Measurements from ENCODE around the gene FANCF.

DNA sequence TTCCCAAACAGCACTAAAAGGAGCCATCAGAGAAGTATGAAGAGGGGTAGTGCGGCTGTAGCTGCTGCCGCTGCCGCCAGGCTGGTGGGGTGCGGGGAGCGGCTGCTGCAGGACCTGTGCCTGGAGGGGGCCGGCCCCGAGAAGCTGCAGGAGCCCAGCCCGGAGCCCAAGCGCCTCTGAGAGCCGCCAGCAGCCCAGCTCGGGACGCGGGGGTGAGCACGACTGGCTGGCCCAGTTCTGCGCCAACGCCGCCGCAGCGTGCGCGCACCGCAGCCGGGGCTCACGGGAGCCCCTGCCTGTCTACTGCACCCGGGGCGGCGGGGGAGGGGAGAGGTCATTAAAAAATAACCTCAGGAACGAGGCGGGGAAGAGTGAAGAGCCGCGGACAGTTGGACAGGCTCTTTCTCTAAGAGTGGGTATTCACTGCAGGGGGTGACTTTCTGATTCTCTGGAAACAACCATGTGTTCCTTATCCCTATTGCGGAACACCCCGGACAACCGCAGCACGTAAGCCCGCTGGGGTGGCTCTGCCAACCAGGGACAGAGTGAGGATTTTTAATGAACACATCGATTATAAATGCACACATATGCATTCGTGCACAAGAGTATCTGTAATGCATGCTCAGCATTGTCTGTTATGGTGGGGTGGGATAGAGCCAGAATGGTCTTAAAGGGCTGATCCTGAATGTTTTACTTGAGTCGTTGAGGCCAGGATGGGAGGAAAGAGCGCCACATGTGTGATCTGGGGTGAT is 41.2 kb upstream of the FANCF start:
- TF ChIP-seq, protein P1, sequence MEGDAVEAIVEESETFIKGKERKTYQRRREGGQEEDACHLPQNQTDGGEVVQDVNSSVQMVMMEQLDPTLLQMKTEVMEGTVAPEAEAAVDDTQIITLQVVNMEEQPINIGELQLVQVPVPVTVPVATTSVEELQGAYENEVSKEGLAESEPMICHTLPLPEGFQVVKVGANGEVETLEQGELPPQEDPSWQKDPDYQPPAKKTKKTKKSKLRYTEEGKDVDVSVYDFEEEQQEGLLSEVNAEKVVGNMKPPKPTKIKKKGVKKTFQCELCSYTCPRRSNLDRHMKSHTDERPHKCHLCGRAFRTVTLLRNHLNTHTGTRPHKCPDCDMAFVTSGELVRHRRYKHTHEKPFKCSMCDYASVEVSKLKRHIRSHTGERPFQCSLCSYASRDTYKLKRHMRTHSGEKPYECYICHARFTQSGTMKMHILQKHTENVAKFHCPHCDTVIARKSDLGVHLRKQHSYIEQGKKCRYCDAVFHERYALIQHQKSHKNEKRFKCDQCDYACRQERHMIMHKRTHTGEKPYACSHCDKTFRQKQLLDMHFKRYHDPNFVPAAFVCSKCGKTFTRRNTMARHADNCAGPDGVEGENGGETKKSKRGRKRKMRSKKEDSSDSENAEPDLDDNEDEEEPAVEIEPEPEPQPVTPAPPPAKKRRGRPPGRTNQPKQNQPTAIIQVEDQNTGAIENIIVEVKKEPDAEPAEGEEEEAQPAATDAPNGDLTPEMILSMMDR (IDR thresholded peaks at IDR 0.05), result no peak
- TF ChIP-seq POLR2AphosphoS5 (IDR thresholded peaks at IDR 0.05; ENCODE audit: insufficient read depth in 1 of 2, low read depth in 1 of 2) (no peak), POLR2A (IDR thresholded peaks at IDR 0.05) (no peak)
